GM19452 (cell line): ENCODE measurements around the gene DNAI2.

ENCODE experiments used
- ATAC-seq: cut with Tn5 transposase; IDR thresholded peaks from one replicate; pipeline ENCODE4 v1.9.1; 2021; ENCODE audit not compliant: unreplicated experiment

Gene DNAI2

GRCh38 chr17:74360899-74361229 lies 86.8 kb downstream of the DNAI2 start:
- ATAC-seq = no peak

GRCh38 chr17:74361230-74362068 lies 87.4 kb downstream of the DNAI2 start, which contains the start of gene BTBD17:
Gene BTBD17, minus strand, starts transcription at chr17:74361868. Its CDS starts 49 bp downstream, at chr17:74361819.
- no peak for ATAC-seq

DNA sequence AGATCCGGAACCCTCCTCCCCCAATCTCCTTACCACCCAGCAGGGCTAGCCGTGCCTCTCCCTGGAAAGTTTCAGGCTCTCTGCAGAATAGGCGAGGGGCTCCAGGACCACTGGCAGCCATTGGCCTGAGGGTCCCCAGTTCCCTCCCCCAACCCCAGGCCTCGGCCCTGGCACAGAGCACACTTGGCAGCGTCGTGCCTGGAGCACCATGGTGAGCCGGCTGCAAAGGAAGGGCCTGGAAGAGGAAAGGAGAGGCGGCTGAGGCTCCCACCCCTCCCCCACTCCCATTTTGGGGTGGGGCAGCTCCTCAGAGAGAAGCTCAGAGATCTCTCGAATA lies 88.0 kb downstream of the DNAI2 start:
- no peak for ATAC-seq

DNA sequence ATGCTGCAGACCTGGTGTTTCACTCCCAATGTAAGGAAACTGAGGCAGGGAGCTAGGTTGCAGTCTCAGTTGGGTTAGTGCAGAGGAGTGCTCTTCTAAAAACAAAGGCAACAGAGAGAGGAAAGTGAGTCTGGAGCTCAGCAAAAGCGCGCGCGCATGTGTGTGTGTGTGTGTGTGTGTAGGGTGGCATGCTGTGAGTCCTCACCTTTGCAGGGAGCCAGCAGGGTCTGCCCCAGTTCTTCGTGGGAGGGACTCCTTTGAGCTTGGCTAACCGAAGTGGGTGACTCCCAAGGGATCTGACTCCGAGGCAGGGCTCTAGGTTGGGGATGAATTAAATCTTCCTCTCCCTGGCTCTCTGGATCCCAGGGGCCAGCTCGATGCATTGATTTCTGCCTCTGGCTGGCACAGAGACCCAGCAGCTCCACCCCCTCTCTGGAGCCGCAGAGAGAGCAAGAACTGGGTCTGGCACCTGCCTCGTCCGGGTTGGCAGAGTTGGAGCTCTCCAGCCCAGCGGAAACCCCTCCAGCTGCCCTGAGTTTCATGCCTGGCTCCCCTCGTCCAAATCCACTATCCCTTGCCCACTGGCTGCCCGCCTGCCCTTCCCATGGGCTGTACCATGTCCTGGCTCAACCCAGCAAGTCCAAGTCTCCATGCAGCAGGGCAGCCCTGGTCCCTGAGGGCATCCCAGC lies 88.9 kb downstream of the DNAI2 start:
- ATAC-seq = no peak
